CD4-positive, alpha-beta T cell treated with Interleukin-4 for 1 hour (primary cell): Measurements from ENCODE around the gene NPLOC4.
A peak's percentile ranks its signal among the peaks of the same experiment; 100 is the strongest.

Experiments used
- DNase-seq, 2 donors: peaks; one replicate each; pipeline ENCODE4 v3.0.0-alpha.2; 2020 to 2022

NPLOC4 gene

DNA sequence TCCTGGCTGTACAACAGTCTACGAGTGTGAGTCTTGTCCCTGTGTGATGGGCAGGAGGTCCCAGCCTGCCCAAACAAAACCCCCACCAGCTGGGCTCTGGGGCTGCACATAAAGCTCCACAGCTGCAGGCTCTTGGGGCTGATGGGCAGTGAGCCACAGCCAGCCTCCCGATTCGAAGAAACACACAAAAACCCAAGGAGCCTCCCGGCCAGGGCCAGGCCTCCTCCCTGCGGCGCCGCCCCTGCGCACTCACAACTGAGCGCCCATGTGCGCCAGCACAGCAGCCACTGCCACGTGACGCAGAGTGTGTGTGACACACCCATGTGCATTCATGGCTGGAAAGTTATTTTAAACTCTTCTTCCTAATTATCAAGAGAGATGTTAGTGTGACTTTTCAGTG lies 54.2 kb downstream of the NPLOC4 start:
- DNase-seq: no peak

DNA sequence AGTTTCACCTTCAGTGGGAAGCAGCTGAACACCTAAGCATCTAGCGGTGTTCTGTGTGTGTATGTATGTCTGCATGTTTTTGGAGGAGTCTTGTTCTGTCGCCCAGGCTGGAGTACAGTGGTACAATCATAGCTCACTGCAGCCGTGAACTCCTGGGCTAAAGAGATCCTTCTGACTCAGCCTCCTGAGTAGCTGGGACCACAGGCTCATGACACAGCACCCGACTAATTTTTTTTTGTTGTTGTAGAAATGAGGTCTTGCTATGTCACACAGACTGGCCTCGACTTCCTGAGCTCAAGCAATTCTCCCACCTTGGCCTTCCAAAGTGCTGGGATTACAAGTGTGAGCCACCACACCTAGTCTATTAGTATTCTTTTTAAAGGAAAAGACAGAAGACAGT lies 54.6 kb downstream of the NPLOC4 start:
- DNase-seq: no peak

- no peak for DNase-seq
Observed at GRCh38 chr17:81581758-81582157, 55.2 kb downstream of the NPLOC4 start.

DNA sequence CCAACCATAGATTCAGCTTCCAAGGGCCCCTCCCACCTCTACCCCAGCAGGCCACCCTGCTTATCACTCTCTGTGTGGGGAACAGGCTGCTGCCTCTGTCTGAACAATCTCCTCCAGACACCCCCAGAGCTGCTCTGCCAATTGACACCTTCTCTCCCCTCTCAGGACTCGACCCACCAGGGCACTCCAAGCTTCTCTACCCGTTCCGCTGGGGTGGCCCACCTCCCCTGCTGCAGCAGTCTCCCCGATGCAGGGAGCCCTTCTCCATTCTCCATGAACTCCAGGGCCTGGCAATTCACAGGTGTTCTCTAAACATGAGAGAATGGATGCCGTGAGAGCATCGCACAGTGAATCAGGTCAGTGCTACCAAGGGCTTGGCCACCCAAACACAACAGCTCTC lies 56.4 kb downstream of the NPLOC4 start:
- no peak for DNase-seq

DNA sequence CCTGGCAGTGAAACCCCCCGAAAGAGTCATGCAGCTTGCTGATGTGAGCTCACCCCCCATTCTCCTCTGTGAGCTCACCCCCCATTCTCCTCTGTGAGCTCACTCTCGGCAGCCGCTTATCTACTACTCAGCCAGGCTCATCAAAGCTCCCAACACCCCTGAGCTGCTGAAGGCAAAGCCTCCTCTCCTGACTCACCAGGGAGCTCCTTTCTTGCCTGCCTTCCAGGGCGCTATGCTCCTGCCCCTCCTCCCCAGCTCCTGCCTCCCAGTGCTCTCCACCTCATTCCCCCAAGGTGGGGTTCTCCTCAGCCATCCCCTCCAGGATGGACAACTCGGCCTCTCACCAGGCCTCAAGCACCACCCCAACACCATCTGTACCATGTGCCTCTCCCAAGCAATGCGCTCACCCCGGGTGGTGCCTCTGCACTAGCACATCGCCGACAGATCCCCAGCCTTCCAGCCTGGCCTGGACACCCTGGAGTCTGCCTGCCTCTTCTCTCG lies 57.0 kb downstream of the NPLOC4 start:
- DNase-seq: no peak

GRCh38 chr17:81579298-81579697 lies 57.6 kb downstream of the NPLOC4 start:
- no peak for DNase-seq

- DNase-seq: no peak
Observed at GRCh38 chr17:81578561-81579225, 58.2 kb downstream of the NPLOC4 start.

- DNase-seq: no peak
Observed at GRCh38 chr17:81578038-81578441, 58.9 kb downstream of the NPLOC4 start.

- DNase-seq: peak; percentile 4 to 34
Observed at GRCh38 chr17:81577278-81578000, 59.5 kb downstream of the NPLOC4 start.

GRCh38 chr17:81576621-81577277 lies 60.2 kb downstream of the NPLOC4 start:
- DNase-seq: no peak

- DNase-seq: no peak
Observed at GRCh38 chr17:81575836-81576235, 61.1 kb downstream of the NPLOC4 start.

DNA sequence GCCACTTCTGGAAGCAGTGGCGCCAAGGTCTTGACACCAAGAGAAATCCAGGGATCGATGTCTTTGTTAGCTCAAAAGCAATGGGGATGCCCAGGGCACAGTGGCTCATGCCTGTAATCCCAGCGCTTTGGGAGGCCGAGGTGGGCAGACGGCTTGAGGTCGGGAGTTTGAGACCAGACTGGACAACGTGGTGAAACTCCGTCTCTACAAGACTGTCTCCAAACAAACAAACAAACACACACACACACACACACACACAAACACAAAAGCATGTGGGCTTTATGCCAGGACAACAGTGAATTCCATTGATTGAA lies 62.3 kb downstream of the NPLOC4 start:
- no peak for DNase-seq

- DNase-seq: no peak
Observed at GRCh38 chr17:81573794-81574642, 62.9 kb downstream of the NPLOC4 start.

GRCh38 chr17:81572563-81573168 lies 64.2 kb downstream of the NPLOC4 start:
- DNase-seq: no peak

DNA sequence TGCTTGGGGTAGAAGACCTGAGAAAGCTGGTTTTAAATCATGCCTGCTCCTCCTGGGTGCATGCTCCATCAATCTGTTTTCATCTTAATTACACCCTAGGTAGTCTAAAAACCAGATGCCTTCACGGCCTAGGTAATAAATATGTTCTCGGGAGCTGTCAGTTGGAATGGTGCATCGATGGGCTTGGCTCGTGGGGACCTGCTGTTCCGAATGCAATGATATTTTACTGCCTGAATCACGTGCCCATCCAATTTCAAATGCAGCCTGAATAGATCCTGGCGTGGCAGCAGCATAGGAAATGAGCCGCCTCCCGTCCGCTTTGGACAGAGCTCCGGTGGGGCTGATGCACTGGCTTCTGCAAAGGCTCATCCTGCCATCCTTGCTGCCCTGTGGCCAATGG lies 65.9 kb downstream of the NPLOC4 start:
- DNase-seq: no peak

DNA sequence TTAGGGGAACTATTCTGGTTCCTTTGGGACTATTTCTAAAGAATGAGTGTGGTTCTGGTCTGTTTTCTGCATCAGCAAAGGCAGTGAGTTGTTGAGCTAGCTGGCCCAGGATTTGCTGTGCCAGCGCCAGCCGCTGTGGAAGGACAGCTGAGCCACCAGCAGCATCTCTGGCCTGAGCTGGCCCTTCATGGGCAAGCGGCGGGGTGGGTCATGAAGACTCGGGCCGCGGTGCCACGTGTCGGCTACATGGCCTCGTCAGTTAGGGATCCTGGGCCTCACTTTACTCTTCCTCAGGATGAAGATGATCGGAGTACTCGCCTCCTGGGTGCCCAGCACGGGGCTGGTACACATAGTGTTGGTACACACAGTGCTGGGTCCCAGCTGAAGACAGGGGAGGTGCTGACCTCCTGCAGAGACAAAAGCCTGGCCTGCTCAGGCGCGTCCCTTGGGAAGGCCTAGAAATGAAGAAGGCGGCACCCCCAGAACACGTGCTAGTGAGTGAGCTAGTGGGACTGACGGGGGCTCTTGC lies 66.9 kb downstream of the NPLOC4 start:
- DNase-seq: no peak

DNA sequence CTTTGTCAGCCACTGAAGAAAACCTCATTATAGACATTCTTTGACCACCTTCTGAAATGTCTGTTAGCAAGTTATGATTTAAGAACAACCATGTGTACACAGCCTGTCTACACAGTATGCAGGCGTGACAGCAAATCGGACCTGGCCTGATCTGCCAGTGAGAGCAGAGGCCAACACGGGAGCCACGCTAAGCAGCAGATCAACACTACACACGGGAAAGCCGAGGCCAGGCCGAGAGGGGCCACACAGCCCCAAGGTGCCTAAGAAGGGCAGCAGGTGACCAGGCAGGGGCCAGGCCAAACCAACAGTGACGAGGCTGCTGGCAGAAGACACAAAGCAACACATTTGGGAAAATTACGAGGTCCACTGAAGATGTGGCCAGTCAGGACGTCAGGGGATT lies 68.5 kb downstream of the NPLOC4 start:
- DNase-seq: no peak

GRCh38 chr17:81567191-81567590 lies 69.7 kb downstream of the NPLOC4 start:
- no peak for DNase-seq

- no peak for DNase-seq
Observed at GRCh38 chr17:81566461-81567126, 70.3 kb downstream of the NPLOC4 start.

- no peak for DNase-seq
Observed at GRCh38 chr17:81565231-81565630, 71.7 kb downstream of the NPLOC4 start.

DNA sequence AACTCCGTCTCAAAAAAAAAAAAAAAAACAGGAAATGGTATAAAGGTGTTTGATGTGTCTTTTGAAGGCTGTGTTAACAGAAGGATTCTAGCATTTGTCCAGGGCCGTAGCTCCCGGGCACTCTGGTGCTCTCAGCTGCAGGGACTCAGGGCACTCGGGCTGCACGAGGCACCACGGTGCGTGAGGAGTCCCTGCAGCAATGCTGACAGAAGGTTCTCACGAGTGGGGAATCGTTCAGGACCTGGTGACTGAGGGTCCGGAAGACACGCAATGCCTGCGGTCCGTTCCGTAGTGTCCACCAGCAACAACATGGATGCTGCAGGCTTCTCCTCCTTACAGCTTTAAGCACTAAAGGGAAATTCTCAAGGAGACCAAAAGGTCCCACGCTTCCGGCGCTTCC lies 72.1 kb downstream of the NPLOC4 start:
- DNase-seq: no peak
